ENCODE results near the gene RNF144B. TPM values are rescaled to one million over a fixed set of nuclear protein-coding genes. Genes with fewer than 3 reads are reported as not detected.

Gene RNF144B
- total and polyA plus RNA-seq, 8 donors = 1.7 to 81.7 (median 5.1) TPM

DNA sequence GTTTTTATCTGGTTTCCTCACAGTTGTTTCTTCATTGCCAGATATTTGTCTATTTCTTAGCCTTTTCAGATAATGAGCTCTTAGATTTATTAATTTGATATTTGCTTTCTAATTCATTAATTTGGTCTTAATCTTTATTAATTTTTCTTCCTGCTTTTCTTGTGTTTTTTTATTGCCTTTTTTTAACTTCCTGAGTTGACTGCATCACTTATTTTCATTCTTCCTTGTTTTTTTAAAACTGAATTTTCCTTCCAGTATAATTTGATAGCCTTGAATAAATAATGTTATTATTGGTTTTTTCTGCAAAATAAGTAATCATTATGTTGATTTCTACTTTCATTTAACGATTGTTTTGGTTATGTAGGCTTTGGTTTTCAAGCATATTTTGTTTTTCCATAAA lies 91.5 kb downstream of the RNF144B start:
- TF ChIP-seq EP300 (IDR thresholded peaks at IDR 0.05) (no peak), POLR2A (IDR thresholded peaks at IDR 0.05) (no peak), POLR2AphosphoS5 (IDR thresholded peaks at IDR 0.05) (no peak)
- TF ChIP-seq, protein P1, sequence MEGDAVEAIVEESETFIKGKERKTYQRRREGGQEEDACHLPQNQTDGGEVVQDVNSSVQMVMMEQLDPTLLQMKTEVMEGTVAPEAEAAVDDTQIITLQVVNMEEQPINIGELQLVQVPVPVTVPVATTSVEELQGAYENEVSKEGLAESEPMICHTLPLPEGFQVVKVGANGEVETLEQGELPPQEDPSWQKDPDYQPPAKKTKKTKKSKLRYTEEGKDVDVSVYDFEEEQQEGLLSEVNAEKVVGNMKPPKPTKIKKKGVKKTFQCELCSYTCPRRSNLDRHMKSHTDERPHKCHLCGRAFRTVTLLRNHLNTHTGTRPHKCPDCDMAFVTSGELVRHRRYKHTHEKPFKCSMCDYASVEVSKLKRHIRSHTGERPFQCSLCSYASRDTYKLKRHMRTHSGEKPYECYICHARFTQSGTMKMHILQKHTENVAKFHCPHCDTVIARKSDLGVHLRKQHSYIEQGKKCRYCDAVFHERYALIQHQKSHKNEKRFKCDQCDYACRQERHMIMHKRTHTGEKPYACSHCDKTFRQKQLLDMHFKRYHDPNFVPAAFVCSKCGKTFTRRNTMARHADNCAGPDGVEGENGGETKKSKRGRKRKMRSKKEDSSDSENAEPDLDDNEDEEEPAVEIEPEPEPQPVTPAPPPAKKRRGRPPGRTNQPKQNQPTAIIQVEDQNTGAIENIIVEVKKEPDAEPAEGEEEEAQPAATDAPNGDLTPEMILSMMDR (IDR thresholded peaks at IDR 0.05) = no peak
- 72 to 80% (median 75%) methylated on average over 1 of the region's 1 CpG for WGBS, 5 donors
- Histone ChIP-seq H3K9me3 (no peaks in the 10 kb centered on the region), H3K36me3 (no peaks in the 10 kb centered on the region), H3K27ac (no peak overlapping the region), H3K27me3 (no peaks in the 10 kb centered on the region), H3K4me1 (no peaks in the 10 kb centered on the region), H3K4me3 (no peak overlapping the region)
- DNase-seq = no peak
- intact Hi-C loops (cut with DNase I; ENCODE audit: low total_unique reads) = no loop called here

DNA sequence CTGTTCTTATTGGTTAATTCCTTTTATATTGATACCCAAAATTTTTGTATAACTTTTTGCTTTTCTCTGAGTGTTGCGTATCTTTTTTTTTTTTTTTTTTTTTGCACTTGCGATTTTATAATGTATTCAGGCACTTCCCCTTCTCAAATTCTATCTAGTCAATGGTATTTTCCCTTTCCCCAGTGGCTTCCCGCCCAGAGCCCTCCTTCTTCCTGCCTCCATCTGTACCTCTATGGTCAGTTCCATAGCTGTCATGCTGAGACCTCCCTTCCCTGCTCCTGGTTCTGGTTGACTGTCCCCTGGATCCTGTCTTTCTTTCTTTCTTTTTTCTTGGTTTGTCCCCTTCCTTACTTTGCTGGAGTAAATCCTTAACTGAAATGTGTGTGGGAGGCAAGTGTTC lies 94.7 kb downstream of the RNF144B start:
- intact Hi-C loops (cut with DNase I; ENCODE audit: low total_unique reads) = no loop called here
- Histone ChIP-seq H3K36me3 (no peaks in the 10 kb centered on the region), H3K4me1 (no peaks in the 10 kb centered on the region), H3K27me3 (no peaks in the 10 kb centered on the region), H3K27ac (no peak overlapping the region), H3K4me3 (no peak overlapping the region), H3K9me3 (no peaks in the 10 kb centered on the region)
- WGBS, 5 donors = 82 to 98% (median 90%) methylated on average over 3 of the region's 3 CpGs
- TF ChIP-seq, protein P1 (IDR thresholded peaks at IDR 0.05) = no peak
- TF ChIP-seq POLR2A (IDR thresholded peaks at IDR 0.05) (no peak), EP300 (IDR thresholded peaks at IDR 0.05) (no peak), POLR2AphosphoS5 (IDR thresholded peaks at IDR 0.05) (no peak)
- DNase-seq = no peak

DNA sequence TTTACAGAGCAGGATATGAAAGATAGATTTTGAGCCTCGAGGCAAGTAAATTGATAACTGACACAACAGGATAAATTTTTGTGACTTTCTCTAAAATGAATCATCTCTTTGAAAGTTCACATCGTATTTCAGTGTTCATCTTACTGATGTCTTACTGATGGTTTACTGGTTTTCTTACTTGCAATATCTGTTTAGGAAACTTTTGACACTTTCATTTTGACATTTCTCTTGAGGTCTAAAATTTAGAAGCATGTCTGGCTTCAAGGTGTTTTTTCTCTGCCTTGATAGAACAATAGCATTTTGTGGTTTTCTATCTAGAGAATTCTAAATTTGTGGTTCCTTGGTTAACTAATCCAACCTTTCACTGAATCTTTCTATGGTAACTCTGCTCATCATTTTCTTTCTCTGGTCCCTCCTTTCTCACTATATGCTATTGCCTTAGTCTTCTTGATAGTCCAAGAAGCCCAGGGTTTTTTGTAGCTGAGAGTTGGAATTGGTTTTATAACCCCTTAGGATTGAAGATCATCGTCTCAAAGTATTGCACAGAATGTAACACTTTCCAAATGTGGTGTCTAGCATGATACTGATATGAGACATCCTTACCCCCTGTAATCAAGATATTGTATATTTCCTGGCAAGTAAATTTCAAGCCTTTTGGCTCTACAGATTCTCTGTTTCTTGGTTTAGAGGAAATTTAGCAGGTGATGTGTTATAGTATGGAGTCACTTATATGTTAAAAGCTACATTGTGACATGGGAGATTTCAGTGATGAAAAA lies 98.7 kb downstream of the RNF144B start:
- Histone ChIP-seq H3K4me1 (no peaks in the 10 kb centered on the region), H3K27me3 (no peaks in the 10 kb centered on the region), H3K36me3 (no peaks in the 10 kb centered on the region), H3K4me3 (no peak overlapping the region), H3K27ac (no peak overlapping the region), H3K9me3 (no peaks in the 10 kb centered on the region)
- TF ChIP-seq POLR2A (IDR thresholded peaks at IDR 0.05) (no peak), EP300 (IDR thresholded peaks at IDR 0.05) (no peak), POLR2AphosphoS5 (IDR thresholded peaks at IDR 0.05) (no peak)
- TF ChIP-seq, protein P1 (IDR thresholded peaks at IDR 0.05) = no peak
- intact Hi-C loops (cut with DNase I; ENCODE audit: low total_unique reads) = no loop called here
- 48 to 53% (median 52%) methylated on average over 3 of the region's 3 CpGs for WGBS, 5 donors
- DNase-seq = no peak

DNA sequence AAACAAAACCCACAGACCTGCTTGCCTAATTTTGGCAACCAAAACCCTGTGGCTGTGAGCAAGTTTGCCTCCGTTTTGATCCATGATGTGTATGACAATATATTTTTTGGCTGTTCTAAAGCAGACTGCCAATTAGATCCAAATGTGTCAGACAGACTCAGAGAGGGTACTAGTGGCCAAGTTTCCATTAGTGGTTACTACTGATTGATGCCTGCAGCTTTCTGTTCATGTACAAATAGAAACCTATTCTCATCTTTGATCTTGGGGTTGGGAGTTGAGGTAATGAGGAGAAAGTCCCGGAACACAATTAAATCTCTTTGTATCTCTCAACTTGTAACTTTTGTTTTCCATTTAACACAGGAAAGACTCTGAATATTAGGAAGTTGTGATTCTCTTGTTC lies 100.9 kb downstream of the RNF144B start:
- H3K36me3 ChIP-seq = no peaks in the 10 kb centered on the region
- no peak for TF ChIP-seq POLR2A (IDR thresholded peaks at IDR 0.05)
- no peak for TF ChIP-seq POLR2AphosphoS5 (IDR thresholded peaks at IDR 0.05)
- TF ChIP-seq, protein P1 (IDR thresholded peaks at IDR 0.05) = no peak
- no peak for TF ChIP-seq EP300 (IDR thresholded peaks at IDR 0.05)
- H3K4me3 ChIP-seq = no peak overlapping the region
- H3K27ac ChIP-seq = no peak overlapping the region
- no peak for DNase-seq
- intact Hi-C loops (cut with DNase I; ENCODE audit: low total_unique reads) = no loop called here
- no peaks in the 10 kb centered on the region for H3K9me3 ChIP-seq
- H3K4me1 ChIP-seq = peaks cover 0 to 11% (median 8%) of the 10 kb centered on the region in 4 donors
- 71 to 89% (median 74%) methylated on average over 2 of the region's 2 CpGs for WGBS, 5 donors
- H3K27me3 ChIP-seq = no peaks in the 10 kb centered on the region

Measured in stomach (tissue), 9 donors.